ENCODE results near the gene TBC1D7.
A peak's percentile ranks its signal among the peaks of the same experiment; 100 is the strongest.

The TBC1D7 gene

DNA sequence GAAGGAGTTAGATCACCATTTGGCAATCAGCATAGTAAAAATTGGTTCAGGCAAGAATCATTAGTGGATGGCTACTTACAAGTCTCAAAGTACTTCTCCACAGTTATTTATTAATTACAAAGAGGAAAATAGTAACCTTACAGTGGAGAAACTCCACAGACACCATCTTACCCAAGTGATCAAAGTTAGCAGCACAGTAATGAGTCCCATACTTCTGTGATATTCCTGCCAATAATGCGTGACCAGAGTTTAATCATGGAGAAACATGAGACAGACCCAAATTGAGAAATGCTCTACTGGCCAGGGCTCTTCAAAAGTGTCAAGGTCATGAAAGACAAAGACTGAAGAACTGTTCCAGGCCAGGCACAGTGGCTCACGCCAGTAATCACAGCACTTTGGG, 9.5 kb downstream of the TBC1D7 start:
- no peak for DNase-seq

- DNase-seq = no peak
Measured at GRCh38 chr6:13315896-13316295, 12.4 kb downstream of the TBC1D7 start.

DNA sequence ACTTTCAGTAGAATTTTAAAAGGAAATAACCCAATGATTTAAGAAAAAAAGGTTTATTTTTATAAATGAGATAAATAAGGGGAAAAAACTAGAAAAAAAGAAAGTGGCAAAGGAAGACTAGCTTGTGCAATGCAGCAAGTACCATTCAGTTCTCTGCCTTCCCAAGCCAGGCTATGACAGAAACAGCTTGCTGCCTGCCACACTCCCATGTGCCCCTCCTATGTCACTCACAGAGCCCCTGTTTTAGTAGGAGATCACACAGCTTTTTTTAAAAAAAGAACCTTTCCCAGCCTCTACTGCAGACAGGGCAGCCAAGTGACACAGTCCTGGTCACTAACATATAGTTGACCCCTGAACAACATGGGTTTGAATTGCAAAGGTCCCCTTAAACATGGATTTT, 13.5 kb downstream of the TBC1D7 start:
- DNase-seq = no peak

- DNase-seq = no peak
Measured at GRCh38 chr6:13311155-13311554, 17.2 kb downstream of the TBC1D7 start.

DNA sequence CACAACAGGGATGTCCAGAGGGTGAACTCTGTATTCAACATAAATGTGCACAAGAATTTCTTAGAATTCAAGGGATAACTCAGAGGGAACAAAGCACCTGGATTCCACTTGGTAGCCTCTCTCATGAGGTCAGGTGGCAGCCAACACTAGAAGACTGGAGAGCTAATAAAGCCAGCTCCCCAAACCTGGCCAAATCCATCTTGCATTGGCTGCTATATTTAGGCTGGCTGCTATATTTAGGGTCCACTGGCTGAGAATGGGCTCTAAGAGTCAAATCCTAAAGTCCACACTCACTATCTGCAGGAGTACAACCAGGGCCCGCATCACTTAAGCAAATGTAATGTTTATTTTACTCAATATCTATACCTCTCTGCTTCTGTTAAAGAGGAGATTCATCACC, 20.0 kb downstream of the TBC1D7 start:
- no peak for DNase-seq

DNA sequence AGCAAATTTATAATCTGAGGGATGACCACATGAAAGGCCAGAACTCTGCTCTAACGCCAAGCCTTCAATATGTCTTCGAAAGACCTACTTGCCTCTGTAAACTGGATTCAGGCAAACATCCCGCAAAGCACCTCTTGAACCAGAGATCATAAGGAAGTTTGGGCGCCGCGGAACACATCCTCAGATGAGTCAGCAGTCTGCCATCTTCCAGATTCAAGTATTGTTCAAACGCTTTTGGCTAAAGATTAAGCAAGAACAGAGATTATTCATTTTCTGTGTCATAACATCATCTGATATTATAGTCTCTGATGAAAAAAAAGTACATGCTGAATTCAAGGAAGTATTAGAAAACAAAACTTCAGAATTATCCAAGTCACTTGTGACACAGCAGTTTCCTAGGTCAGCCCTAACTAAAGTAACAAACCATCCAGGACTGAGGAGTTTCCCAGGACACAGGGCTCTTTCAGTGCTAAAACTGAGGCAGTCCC, 20.8 kb downstream of the TBC1D7 start:
- DNase-seq = no peak

DNA sequence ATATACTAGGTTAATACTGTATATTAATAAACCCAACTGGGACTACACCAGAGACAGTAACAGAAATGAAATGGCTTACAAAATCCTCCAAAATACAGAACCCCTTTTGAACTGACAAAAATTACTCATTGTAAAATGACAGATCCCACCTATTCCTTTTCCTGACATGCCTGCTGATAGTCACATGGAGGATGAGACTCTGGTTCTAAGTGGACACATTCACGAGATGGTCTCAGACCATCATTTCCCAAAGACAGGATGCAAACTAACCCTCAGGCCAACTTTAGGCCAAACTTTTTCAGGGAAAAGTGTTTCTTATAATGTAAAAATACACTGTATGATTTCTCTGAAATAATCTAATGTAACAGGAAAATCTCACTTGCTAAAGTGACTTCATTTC, 22.5 kb downstream of the TBC1D7 start:
- DNase-seq = no peak

GRCh38 chr6:13305288-13305687, 23.0 kb downstream of the TBC1D7 start:
- DNase-seq = no peak

GRCh38 chr6:13304580-13305260, 23.6 kb downstream of the TBC1D7 start:
- no peak for DNase-seq

- no peak for DNase-seq
Measured at GRCh38 chr6:13304101-13304500, 24.2 kb downstream of the TBC1D7 start.

GRCh38 chr6:13303668-13304017, 24.7 kb downstream of the TBC1D7 start:
- no peak for DNase-seq

- DNase-seq = peak; percentile 62
Measured at GRCh38 chr6:13302751-13303667, 25.3 kb downstream of the TBC1D7 start.

GRCh38 chr6:13302291-13302690, 26.0 kb downstream of the TBC1D7 start:
- no peak for DNase-seq

DNA sequence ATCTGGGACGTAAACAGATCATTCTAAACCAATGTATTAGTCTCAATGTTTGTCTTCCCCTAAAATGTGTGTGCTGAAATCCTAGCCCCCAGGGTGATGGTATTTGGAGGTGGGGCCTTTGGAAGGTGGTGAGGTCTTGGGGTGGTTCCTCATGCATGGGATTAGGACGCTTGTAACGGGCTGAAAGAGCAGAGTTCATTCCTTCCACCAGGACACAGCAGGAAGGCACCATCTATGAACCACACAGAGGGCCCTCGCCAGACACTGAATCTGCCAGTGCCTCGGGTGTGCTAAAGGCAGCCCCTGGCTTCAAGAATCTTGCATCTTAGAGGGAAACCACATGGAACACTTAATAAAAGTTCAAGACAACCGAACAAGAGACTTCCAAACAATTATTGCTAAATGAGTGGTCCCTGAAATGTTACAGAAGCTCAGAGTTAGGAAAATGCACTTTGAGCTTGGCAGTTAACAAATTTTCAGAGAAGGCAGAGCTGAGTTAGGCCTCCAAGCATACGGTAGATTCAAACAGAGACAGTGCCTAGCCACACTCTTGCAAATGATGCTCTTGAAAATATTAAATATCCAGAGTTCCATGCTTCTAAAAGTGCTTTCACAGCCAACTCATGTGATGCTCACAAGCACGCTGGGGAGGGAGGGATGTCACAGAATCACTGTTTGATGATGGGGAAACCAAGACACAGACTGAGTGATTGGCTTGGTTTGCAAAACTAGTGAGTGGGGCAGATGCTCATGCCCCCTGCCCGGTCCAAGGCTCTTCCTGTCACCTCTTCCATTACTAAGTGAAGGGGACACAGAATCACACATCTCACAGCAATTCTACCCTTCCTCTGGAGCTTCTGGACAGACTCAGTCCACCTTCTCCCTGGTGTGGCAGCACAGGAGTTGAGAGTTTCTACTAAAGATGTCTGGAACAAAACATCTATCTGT, 27.4 kb downstream of the TBC1D7 start:
- no peak for DNase-seq

DNA sequence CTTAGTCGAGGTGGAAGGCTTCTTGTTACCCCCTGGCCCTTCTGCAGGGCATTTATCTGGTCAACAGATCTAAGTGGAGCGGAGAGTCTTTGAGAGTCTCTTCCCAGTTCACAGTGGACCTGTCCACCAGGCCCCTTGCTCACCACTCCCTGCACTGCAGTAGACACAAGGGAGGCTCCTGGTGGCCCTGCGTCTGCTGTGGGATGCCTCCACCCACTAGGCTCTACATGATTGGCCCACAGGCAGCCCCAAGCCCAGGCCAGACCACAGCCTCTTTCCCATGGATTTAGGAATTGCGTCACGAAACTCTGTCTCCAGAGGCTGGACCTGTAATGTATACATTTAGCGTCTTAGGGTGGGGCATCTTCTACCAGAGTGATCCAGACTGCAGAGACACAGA, 28.4 kb downstream of the TBC1D7 start:
- DNase-seq = no peak

DNA sequence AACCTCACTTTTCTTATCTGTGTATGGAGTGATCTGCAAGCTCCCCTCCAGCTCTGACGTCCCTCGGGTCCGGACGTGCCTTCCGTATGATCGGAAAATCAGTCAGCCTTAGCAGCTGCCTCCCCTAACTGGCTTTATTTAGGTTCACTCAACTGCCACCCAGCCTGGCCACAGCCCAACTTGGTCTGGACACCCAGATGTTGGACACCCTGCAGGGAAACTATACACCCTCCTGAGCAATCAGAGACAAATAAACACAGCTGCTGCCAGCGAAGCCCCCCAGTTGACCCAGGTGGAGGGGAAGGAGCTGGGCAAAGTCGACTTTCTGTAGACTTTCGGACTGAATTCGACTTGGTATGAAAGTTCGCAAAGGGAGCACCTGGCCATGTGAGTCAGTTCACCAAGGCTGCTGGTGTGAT, 28.9 kb downstream of the TBC1D7 start:
- DNase-seq = no peak

DNA sequence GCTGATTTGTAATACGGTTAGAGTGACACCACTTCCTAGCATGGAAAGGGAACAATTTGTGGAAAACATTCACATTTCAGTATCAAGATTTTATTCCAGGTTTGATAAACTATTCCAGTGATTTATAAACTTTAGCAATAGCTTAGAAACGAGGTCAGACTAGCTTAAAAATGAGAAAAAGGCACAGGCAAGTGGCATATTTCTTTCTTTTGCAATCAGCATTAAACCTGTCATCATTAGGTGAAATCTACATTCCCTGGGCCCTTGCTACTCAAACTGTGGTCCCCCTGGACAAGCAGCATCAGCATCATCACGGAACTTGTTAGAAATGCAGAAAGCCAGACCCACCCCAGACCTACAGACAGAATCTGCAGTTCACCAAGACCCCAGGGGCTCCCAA, 29.9 kb downstream of the TBC1D7 start:
- no peak for DNase-seq

- DNase-seq = no peak
Measured at GRCh38 chr6:13297391-13297790, 30.9 kb downstream of the TBC1D7 start.

GRCh38 chr6:13296536-13296997, 31.8 kb downstream of the TBC1D7 start:
- DNase-seq = no peak

- DNase-seq = no peak
Measured at GRCh38 chr6:13295576-13295975, 32.8 kb downstream of the TBC1D7 start.

- DNase-seq = no peak
Measured at GRCh38 chr6:13294499-13295069, 33.8 kb downstream of the TBC1D7 start.

DNA sequence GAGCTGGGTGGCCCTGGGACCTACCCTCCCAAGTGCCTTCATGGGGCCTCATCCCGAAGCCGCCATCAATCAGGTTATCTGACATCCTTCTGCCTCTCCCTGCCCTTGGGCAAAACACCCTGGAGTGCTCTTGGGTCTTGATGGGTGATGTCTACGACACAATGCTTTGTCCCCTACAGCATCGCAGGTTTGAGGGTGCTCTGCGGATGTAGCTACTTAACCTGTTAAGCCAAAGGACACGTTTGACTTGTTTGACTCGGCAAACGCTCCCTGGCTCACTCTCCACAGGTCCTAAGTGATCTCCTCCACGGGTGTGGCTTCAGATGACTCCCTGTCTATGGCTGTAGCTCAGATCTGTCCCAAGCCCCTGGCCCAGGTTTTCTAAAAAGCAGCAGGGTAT, 35.6 kb downstream of the TBC1D7 start:
- no peak for DNase-seq

DNA sequence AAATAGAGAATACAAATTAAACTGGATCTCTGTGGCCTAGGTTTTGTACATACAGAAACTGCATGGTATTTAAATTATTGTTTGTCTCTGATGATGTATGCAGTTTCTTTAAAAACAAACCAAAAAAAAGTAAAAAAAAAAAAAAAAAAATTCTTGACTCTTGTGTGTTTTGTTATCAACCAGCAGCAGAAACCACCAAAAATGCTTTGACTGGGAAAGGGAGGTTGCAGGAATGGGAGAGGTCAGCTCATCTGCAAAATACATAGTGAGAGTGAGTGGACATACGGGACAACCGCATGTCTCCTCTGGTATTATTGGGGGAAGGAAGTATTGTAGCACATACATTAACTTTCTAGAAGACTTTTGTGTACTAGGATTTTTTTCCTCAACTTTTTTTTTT, 38.0 kb downstream of the TBC1D7 start:
- DNase-seq = no peak
